K562 (cell line): ENCODE results near the gene ZNF319. TPM values are rescaled to one million over a fixed set of nuclear protein-coding genes. Genes with fewer than 3 reads are reported as not detected.
A peak's percentile ranks its signal among the peaks of the same experiment; 100 is the strongest.

Experiments used
- KLF16 ChIP-seq: IDR thresholded peaks from 2 replicates; pipeline ENCODE4 v1.6.1; 2016; ENCODE audit warnings: antibody characterized with exemption
- MAZ ChIP-seq, 2 experiments: fragments of 450-650 bp in 1 of 2; sonication (generic) in 1 of 2; formaldehyde crosslinking; IDR thresholded peaks in 1 of 2; conservative IDR thresholded peaks in 1 of 2; 2 replicates each; pipeline versions ENCODE4 v1.4.0 to v1.5.0; 2020; ENCODE audit warnings: mild to moderate bottlenecking in 1 of 2, missing genetic modification reagents in 1 of 2
- RBM25 ChIP-seq: fragments of 200-400 bp; formaldehyde crosslinking; IDR thresholded peaks from 2 replicates; pipeline ENCODE4 v1.6.1; 2018; ENCODE audit warnings: low read length, low read depth, moderate library complexity; ENCODE audit not compliant: severe bottlenecking
- SREBF2 ChIP-seq: sonication (generic); formaldehyde crosslinking; IDR thresholded peaks from 2 replicates; pipeline ENCODE4 v1.4.0; 2020; ENCODE audit warnings: mild to moderate bottlenecking, missing genetic modification reagents
- TCF3 ChIP-seq: sonication (generic); formaldehyde crosslinking; IDR thresholded peaks from 2 replicates; pipeline ENCODE4 v1.4.0; 2020; ENCODE audit warnings: mild to moderate bottlenecking, missing genetic modification reagents
- ZFP36 ChIP-seq: fragments of 150-350 bp; IDR thresholded peaks from 2 replicates; pipeline ENCODE4 v1.6.1; 2018; ENCODE audit warnings: low read length, low read depth; ENCODE audit not compliant: partially characterized antibody
- ZNF830 ChIP-seq: fragments of 250-450 bp; sonication (Bioruptor Pico); IDR thresholded peaks from 2 replicates; pipeline ENCODE4 v1.5.0; 2021; ENCODE audit warnings: mild to moderate bottlenecking
- polyA plus RNA-seq, 8 experiments: library from polyadenylated mRNA; depleted of rRNA in 4 of 8; stranded (reverse) in 5 of 8; unstranded in 3 of 8; fragments of >200 nt; fragmentation: Nextera tagmentation in 2 of 8; fragmentation: Illumina TruSeq in 1 of 8; extraction: Ambion mirVana in 2 of 8; extraction: Trizol in 1 of 8; gene quantifications; 2 replicates each; pipeline versions ENCODE4 v1.2.1 to v1.2.3, GENCODE V29; 2011 to 2014; ENCODE audit warnings: inconsistent platforms in 1 of 8, missing spikeins in 1 of 8
- total RNA-seq, 7 experiments: library from RNA; depleted of rRNA in 6 of 7; stranded (reverse); fragments of >200 nt in 6 of 7; fragmentation: Illumina TruSeq in 2 of 7; extraction: Trizol in 2 of 7; gene quantifications; 2 replicates each; pipeline versions ENCODE4 v1.2.1 to v1.2.3, GENCODE V29; 2011 to 2021; ENCODE audit warnings: low replicate concordance in 1 of 7
- TF ChIP-seq, protein P1 (sequence below): fragments of 450-650 bp; IDR thresholded peaks from 2 replicates; pipeline ENCODE4 v1.6.1; 2016; ENCODE audit warnings: low read depth
- TF ChIP-seq, protein P2 (sequence below): IDR thresholded peaks from 3 replicates; pipeline ENCODE4 v1.6.1; 2011; ENCODE audit warnings: borderline replicate concordance, mild to moderate bottlenecking; ENCODE audit not compliant: insufficient read length, insufficient read depth

The ZNF319 gene
- total and polyA plus RNA-seq, 9 of the 15 experiments (the other 6 are each of a cell fraction or from before 2014, with no cell fraction given), result 0.20 to 5.7 (median 1.4) TPM

DNA sequence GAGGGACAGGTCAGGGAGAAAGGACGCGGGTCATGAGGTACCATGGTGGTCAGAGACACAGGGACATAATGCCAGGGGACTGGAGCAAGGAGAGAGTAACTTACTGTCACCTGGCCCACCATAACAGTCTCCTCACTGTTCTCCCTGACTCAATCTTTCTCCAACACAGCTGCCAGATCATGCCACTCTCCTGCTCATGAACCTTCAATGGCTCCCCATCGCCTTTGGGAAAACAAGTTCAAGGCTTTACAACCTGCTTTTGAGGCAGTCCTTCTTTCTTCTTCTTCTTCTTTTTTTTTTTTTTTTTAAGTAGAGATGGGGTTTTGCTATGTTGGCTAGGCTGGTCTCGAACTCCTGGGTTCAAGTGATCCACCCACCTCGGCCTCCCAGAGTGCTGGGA lies 52.4 kb downstream of the ZNF319 start (continued):
- TF ChIP-seq, protein P1, sequence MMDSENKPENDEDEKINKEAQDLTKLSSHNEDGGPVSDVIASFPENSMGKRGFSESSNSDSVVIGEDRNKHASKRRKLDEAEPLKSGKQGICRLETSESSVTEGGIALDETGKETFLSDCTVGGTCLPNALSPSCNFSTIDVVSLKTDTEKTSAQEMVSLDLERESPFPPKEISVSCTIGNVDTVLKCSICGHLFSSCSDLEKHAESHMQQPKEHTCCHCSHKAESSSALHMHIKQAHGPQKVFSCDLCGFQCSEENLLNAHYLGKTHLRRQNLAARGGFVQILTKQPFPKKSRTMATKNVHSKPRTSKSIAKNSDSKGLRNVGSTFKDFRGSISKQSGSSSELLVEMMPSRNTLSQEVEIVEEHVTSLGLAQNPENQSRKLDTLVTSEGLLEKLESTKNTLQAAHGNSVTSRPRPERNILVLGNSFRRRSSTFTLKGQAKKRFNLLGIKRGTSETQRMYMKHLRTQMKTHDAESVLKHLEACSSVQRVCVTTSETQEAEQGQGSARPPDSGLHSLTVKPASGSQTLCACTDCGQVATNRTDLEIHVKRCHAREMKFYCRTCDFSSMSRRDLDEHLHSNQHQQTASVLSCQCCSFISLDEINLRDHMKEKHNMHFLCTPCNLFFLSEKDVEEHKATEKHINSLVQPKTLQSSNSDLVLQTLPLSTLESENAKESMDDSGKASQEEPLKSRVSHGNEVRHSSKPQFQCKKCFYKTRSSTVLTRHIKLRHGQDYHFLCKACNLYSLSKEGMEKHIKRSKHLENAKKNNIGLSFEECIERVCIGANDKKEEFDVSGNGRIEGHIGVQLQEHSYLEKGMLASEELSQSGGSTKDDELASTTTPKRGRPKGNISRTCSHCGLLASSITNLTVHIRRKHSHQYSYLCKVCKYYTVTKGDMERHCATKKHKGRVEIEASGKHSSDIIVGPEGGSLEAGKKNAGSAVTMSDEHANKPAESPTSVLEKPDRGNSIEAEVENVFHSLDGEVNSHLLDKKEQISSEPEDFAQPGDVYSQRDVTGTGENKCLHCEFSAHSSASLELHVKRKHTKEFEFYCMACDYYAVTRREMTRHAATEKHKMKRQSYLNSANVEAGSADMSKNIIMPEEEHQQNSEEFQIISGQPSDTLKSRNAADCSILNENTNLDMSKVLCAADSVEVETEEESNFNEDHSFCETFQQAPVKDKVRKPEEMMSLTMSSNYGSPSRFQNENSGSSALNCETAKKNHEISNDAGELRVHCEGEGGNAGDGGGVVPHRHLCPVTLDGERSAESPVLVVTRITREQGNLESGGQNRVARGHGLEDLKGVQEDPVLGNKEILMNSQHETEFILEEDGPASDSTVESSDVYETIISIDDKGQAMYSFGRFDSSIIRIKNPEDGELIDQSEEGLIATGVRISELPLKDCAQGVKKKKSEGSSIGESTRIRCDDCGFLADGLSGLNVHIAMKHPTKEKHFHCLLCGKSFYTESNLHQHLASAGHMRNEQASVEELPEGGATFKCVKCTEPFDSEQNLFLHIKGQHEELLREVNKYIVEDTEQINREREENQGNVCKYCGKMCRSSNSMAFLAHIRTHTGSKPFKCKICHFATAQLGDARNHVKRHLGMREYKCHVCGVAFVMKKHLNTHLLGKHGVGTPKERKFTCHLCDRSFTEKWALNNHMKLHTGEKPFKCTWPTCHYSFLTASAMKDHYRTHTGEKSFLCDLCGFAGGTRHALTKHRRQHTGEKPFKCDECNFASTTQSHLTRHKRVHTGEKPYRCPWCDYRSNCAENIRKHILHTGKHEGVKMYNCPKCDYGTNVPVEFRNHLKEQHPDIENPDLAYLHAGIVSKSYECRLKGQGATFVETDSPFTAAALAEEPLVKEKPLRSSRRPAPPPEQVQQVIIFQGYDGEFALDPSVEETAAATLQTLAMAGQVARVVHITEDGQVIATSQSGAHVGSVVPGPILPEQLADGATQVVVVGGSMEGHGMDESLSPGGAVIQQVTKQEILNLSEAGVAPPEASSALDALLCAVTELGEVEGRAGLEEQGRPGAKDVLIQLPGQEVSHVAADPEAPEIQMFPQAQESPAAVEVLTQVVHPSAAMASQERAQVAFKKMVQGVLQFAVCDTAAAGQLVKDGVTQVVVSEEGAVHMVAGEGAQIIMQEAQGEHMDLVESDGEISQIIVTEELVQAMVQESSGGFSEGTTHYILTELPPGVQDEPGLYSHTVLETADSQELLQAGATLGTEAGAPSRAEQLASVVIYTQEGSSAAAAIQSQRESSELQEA, result no peak
- peak; percentile 29 for TF ChIP-seq RBM25
- TF ChIP-seq MAZ (CRISPR knock-in tag; conservative IDR thresholded peaks at IDR 0.05 in 1 of 2, IDR thresholded peaks at IDR 0.05 in 1 of 2), result no peak
- TF ChIP-seq, protein P2, sequence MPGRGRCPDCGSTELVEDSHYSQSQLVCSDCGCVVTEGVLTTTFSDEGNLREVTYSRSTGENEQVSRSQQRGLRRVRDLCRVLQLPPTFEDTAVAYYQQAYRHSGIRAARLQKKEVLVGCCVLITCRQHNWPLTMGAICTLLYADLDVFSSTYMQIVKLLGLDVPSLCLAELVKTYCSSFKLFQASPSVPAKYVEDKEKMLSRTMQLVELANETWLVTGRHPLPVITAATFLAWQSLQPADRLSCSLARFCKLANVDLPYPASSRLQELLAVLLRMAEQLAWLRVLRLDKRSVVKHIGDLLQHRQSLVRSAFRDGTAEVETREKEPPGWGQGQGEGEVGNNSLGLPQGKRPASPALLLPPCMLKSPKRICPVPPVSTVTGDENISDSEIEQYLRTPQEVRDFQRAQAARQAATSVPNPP, result no peak
- TF ChIP-seq ZNF830 (CRISPR knock-in tag), result no peak
- no peak for TF ChIP-seq TCF3 (CRISPR knock-in tag)
- TF ChIP-seq ZFP36, result peak; percentile 53
- no peak for TF ChIP-seq SREBF2 (CRISPR knock-in tag)
- TF ChIP-seq KLF16, result no peak
